HepG2 (cell line): ENCODE results near the gene GPR183. TPM values are rescaled to one million over a fixed set of nuclear protein-coding genes. Genes with fewer than 3 reads are reported as not detected.

Source experiments
- ATAC-seq: fragments of 200-7000 bp; cut with Tn5 transposase; 3 replicates; pipeline ENCODE4 v1.9.1; 2020; ENCODE audit warnings: mild to moderate bottlenecking, moderate library complexity
- BruUV-seq: library from RNA; stranded (reverse); fragments of 400-500 nt; replicated peaks from 2 replicates; lab custom pipeline; 2021; lab: Mats Ljungman, UMichigan
- CTCF ChIA-PET: fragments of 300-600 bp; formaldehyde crosslinking; extraction: SDS; loops from one replicate; lab custom pipeline; 2021; ENCODE audit warnings: low total read pairs, inconsistent platforms, low intra/inter-chr PET ratio; lab: Yijun Ruan, JAX
- POLR2A ChIA-PET: fragments of 350-600 bp; sonication (Branson Sonifier 250); formaldehyde crosslinking; loops from one replicate; lab custom pipeline; 2020; ENCODE audit warnings: antibody characterized with exemption, inconsistent platforms; lab: Yijun Ruan, JAX
- DNase-seq: peaks from one replicate; pipeline ENCODE4 v3.0.0-alpha.2; 2015; ENCODE audit warnings: low spot score
- FAIRE-seq: peaks from 3 replicates; lab custom pipeline; 2011; peaks lifted over from hg19 to GRCh38; lab: Jason Lieb, UNC
- H2AFZ ChIP-seq: one replicate; pipeline ENCODE4 v1.6.1; 2011; ENCODE audit warnings: low read length, inconsistent platforms
- H3K27ac ChIP-seq: fragments of 300-600 bp; 3 replicates; pipeline ENCODE4 v1.8.0; 2011; ENCODE audit warnings: mixed run types, mild to moderate bottlenecking, mixed read lengths, low read length, inconsistent platforms; ENCODE audit not compliant: insufficient read depth; ENCODE audit errors: extremely low read length
- H3K27me3 ChIP-seq, 2 experiments: fragments of 200-600 bp in 1 of 2; 2 replicates in 1 of 2; 3 replicates in 1 of 2; pipeline versions ENCODE4 v1.6.0 to v1.8.0; 2011; ENCODE audit warnings: low read length in 2 of 2, mild to moderate bottlenecking in 2 of 2, moderate library complexity in 2 of 2, inconsistent platforms in 1 of 2; ENCODE audit not compliant: insufficient read depth in 2 of 2, control insufficient read depth in 1 of 2
- H3K36me3 ChIP-seq, 2 experiments: fragments of 200-600 bp in 1 of 2; replicated peaks in 1 of 2; 2 replicates in 1 of 2; 3 replicates in 1 of 2; pipeline versions ENCODE4 v1.5.1 to v1.8.0; 2011; ENCODE audit warnings: low read length in 2 of 2, inconsistent platforms in 1 of 2; ENCODE audit not compliant: insufficient read depth in 2 of 2, control insufficient read depth in 1 of 2
- H3K4me1 ChIP-seq: 2 replicates; pipeline ENCODE4 v1.5.1; 2012; ENCODE audit warnings: low read length, inconsistent platforms; ENCODE audit not compliant: insufficient read depth
- H3K4me2 ChIP-seq: 2 replicates; pipeline ENCODE4 v1.6.0; 2011; ENCODE audit warnings: low read depth, low read length, inconsistent platforms
- H3K4me3 ChIP-seq, 3 experiments: fragments of 200-600 bp in 1 of 3; sonication (generic), shearing (Covaris generic) in 1 of 3; replicated peaks in 1 of 3; 2 replicates each; pipeline ENCODE4 v1.5.1; 2011 to 2016; ENCODE audit warnings: low read length in 3 of 3, inconsistent platforms in 2 of 3, low read depth in 2 of 3, mild to moderate bottlenecking in 2 of 3, control low read depth in 1 of 3, mixed read lengths in 1 of 3; ENCODE audit not compliant: insufficient read depth in 1 of 3
- H3K79me2 ChIP-seq: one replicate; pipeline ENCODE4 v1.6.1; 2011; ENCODE audit warnings: low read length, inconsistent platforms; ENCODE audit not compliant: insufficient read depth
- H3K9ac ChIP-seq: 2 replicates; pipeline ENCODE4 v1.6.0; 2011; ENCODE audit warnings: mild to moderate bottlenecking, low read depth, low read length, inconsistent platforms; ENCODE audit not compliant: insufficient read depth
- H3K9me3 ChIP-seq: 2 replicates; pipeline ENCODE4 v1.5.1; 2012; ENCODE audit warnings: mild to moderate bottlenecking, low read length
- H4K20me1 ChIP-seq: 2 replicates; pipeline ENCODE4 v1.6.0; 2011; ENCODE audit warnings: inconsistent platforms, mild to moderate bottlenecking, low read length, moderate library complexity; ENCODE audit not compliant: insufficient read depth
- ADNP ChIP-seq: sonication (generic); formaldehyde crosslinking; IDR thresholded peaks from 2 replicates; pipeline ENCODE4 v1.4.0; 2020; ENCODE audit warnings: missing genetic modification reagents
- AGO2 ChIP-seq: fragments of 200-400 bp; formaldehyde crosslinking; optimal IDR thresholded peaks from 2 replicates; pipeline ENCODE3; 2017; ENCODE audit warnings: mild to moderate bottlenecking, low read depth, low read length, moderate library complexity
- EZH2 ChIP-seq: conservative IDR thresholded peaks from 2 replicates; pipeline ENCODE4 v1.6.1; 2012; ENCODE audit warnings: mild to moderate bottlenecking, low read depth, low read length, moderate library complexity
- HMG20B ChIP-seq: conservative IDR thresholded peaks from 2 replicates; pipeline ENCODE4 v1.6.1; 2016; ENCODE audit warnings: missing genetic modification reagents, missing compliant biosample characterization
- LCORL ChIP-seq, 2 experiments: fragments of 450-650 bp in 1 of 2; sonication (generic) in 1 of 2; formaldehyde crosslinking in 1 of 2; IDR thresholded peaks; 2 replicates each; pipeline versions ENCODE4 v1.5.0 to v1.6.1; 2017 to 2020; ENCODE audit warnings: antibody characterized with exemption in 1 of 2, missing genetic modification reagents in 1 of 2
- NR3C1 ChIP-seq: sonication (generic); formaldehyde crosslinking; IDR thresholded peaks from 2 replicates; pipeline ENCODE4 v1.4.0; 2020; ENCODE audit warnings: missing genetic modification reagents
- PITX1 ChIP-seq: sonication (generic); formaldehyde crosslinking; IDR thresholded peaks from 2 replicates; pipeline ENCODE4 v1.5.1; 2020; ENCODE audit warnings: mild to moderate bottlenecking, missing genetic modification reagents
- SALL2 ChIP-seq: sonication (generic); formaldehyde crosslinking; IDR thresholded peaks from 2 replicates; pipeline ENCODE4 v1.8.1; 2023; ENCODE audit warnings: mild to moderate bottlenecking, missing genetic modification reagents, inconsistent platforms
- THRA ChIP-seq: sonication (generic); formaldehyde crosslinking; IDR thresholded peaks from 2 replicates; pipeline ENCODE4 v1.4.0; 2020; ENCODE audit warnings: missing genetic modification reagents, borderline replicate concordance
- TRAFD1 ChIP-seq: sonication (generic); formaldehyde crosslinking; IDR thresholded peaks from 2 replicates; pipeline ENCODE4 v1.5.1; 2020; ENCODE audit warnings: missing genetic modification reagents, mild to moderate bottlenecking, borderline replicate concordance
- TSC22D2 ChIP-seq: sonication (generic); formaldehyde crosslinking; IDR thresholded peaks from 2 replicates; pipeline ENCODE4 v1.5.1; 2020; ENCODE audit warnings: missing genetic modification reagents, mild to moderate bottlenecking, borderline replicate concordance
- ZBTB37 ChIP-seq: sonication (generic); formaldehyde crosslinking; IDR thresholded peaks from 2 replicates; pipeline ENCODE4 v1.4.0; 2020; ENCODE audit warnings: mild to moderate bottlenecking, missing genetic modification reagents
- ZFP36L1 ChIP-seq: sonication (generic); formaldehyde crosslinking; IDR thresholded peaks from 2 replicates; pipeline ENCODE4 v1.8.0; 2022; ENCODE audit warnings: mild to moderate bottlenecking, missing genetic modification reagents, moderate library complexity
- ZNF530 ChIP-seq: sonication (generic); formaldehyde crosslinking; IDR thresholded peaks from 2 replicates; pipeline ENCODE4 v1.5.0; 2020; ENCODE audit warnings: low read depth, mild to moderate bottlenecking, missing genetic modification reagents
- ZNF891 ChIP-seq: sonication (generic); formaldehyde crosslinking; IDR thresholded peaks from 2 replicates; pipeline ENCODE4 v1.5.0; 2020; ENCODE audit warnings: mild to moderate bottlenecking, missing genetic modification reagents
- WGBS: methylation state at CpG from one replicate; pipeline ENCODE4 v1.1.6; 2017; ENCODE audit warnings: low lambda C conversion rate; 5-methylcytosine and 5-hydroxymethylcytosine counted together
- in situ Hi-C: cut with HindIII; loops from 2 replicates; pipeline ENCODE4 v1.10.0; 2017; ENCODE audit warnings: low pct_unique_long_range_greater_than_20kb; ENCODE audit not compliant: extremely low pct_ligation_motif_present
- intact Hi-C: fragments of 100-400 bp; cut with micrococcal nuclease; formaldehyde crosslinking; loops from one replicate; pipeline ENCODE4 v1.10.0; 2022; ENCODE audit not compliant: unreplicated experiment
- polyA plus RNA-seq, 8 experiments: library from polyadenylated mRNA; depleted of rRNA in 3 of 8; stranded (reverse) in 7 of 8; unstranded in 1 of 8; fragments of >200 nt; fragmentation: Illumina TruSeq in 4 of 8; extraction: Trizol in 4 of 8; gene quantifications; 2 replicates each; pipeline versions ENCODE4 v1.2.1 to v1.2.3, GENCODE V29; 2011 to 2016; ENCODE audit warnings: low read depth in 4 of 8, missing spikeins in 1 of 8, mixed read lengths in 1 of 8; ENCODE audit not compliant: insufficient read depth in 1 of 8
- total RNA-seq, 5 experiments: library from RNA; depleted of rRNA; stranded (reverse); fragments of >200 nt; fragmentation: Illumina TruSeq; extraction: Trizol; gene quantifications; 2 replicates each; pipeline ENCODE4 v1.2.3, GENCODE V29; 2016; ENCODE audit warnings: low read depth in 1 of 5

The GPR183 gene
- total and polyA plus RNA-seq, 2 of the 13 experiments (the other 11 are each of a cell fraction or from before 2014, with no cell fraction given): not detected

GRCh38 chr13:99352351-99353245, 45.4 kb upstream of the GPR183 start:
- Histone ChIP-seq H3K79me2 (no peaks in the 10 kb centered on the region), H3K36me3 (peaks cover 10 to 47% of the 10 kb centered on the region in 2 experiments), H3K9ac (no peak overlapping the region), H3K9me3 (no peaks in the 10 kb centered on the region), H3K27ac (no peak overlapping the region), H2AFZ (no peak overlapping the region), H3K27me3 (no peaks in the 10 kb centered on the region; a peak in 1 of 5 replicates), H4K20me1 (no peaks in the 10 kb centered on the region; the same call in 1 of the 2 replicates), H3K4me3 (no peak overlapping the region), H3K4me2 (no peak overlapping the region), H3K4me1 (no peaks in the 10 kb centered on the region)
- POLR2A ChIA-PET: no interaction called here
- CTCF ChIA-PET: no interaction called here
- intact Hi-C loops (no loop called here), in situ Hi-C loops (no loop called here)
- no TSS peak for BruUV-seq
- ATAC-seq: no peak
- TF ChIP-seq ZFP36L1 (CRISPR knock-in tag): no peak
- TF ChIP-seq TSC22D2 (CRISPR knock-in tag): no peak
- no peak for TF ChIP-seq LCORL (IDR thresholded peaks at IDR 0.05)
- no peak for TF ChIP-seq LCORL (CRISPR knock-in tag; IDR thresholded peaks at IDR 0.05)
- no peak for TF ChIP-seq ZNF530
- TF ChIP-seq SALL2 (CRISPR knock-in tag): no peak
- TF ChIP-seq PITX1 (CRISPR knock-in tag): no peak
- no peak for TF ChIP-seq AGO2
- no peak for TF ChIP-seq ZNF891
- TF ChIP-seq THRA (CRISPR knock-in tag): no peak
- TF ChIP-seq ZBTB37 (CRISPR knock-in tag): no peak
- no peak for TF ChIP-seq NR3C1 (CRISPR knock-in tag)
- no peak for TF ChIP-seq EZH2
- no peak for TF ChIP-seq ADNP (CRISPR knock-in tag)
- TF ChIP-seq HMG20B (CRISPR knock-in tag): no peak
- no peak for TF ChIP-seq TRAFD1 (CRISPR knock-in tag)
- WGBS: 98% methylated on average over 16 of the region's 17 CpGs
- DNase-seq: no peak
- FAIRE-seq: no peak
